NCI-H345 treated with DMSO at 0.1 percent for 48 hours (cell line): ENCODE data around the gene FCHSD2.
"Not testable (repeated sequence)": the region's sequence is repeated elsewhere in the genome, so short reads cannot be mapped to it uniquely, and the experiment has no call there.

Experiments
- DNase-seq: peaks from one replicate; lab custom pipeline; 2025; ENCODE audit not compliant: unreplicated experiment; lab: John Stamatoyannopoulos, UW

FCHSD2 gene

DNA sequence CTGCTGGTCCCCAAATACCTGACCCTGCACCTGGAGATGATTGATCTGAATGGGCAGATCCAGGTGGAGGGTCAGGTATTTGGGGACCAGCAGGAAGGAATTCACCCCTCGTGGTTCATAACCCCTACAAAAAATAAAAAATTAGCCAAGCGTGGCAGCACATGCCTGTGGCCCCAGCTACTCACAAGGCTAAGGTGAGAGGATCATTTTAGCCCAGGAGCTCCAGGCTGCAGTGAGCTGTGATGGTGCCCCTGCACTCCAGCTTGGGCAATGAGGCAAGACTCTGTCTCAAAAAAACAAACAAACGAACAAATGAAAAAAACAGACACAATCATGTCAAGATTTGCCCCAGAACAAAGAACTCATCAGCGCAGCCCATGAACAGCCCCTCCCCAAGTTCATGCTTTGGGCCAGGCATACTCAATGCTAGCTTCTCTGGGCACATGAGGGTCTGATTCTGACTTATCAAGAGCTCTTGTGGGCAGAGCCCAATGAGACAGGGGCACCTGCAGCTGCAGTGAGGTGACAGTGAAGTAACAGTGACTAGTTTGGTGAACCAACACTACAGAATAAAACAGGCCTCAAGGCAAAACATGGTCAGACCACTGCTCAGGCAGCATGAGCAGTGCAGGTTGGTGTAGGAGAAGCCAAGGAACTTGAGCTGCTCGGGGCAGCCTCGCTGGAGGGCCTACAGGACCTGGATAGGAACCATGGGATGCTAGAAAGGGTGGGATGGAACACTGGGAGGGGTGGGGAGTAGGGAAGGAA is 10.2 kb upstream of the FCHSD2 start:
- DNase-seq, result no peak

DNA sequence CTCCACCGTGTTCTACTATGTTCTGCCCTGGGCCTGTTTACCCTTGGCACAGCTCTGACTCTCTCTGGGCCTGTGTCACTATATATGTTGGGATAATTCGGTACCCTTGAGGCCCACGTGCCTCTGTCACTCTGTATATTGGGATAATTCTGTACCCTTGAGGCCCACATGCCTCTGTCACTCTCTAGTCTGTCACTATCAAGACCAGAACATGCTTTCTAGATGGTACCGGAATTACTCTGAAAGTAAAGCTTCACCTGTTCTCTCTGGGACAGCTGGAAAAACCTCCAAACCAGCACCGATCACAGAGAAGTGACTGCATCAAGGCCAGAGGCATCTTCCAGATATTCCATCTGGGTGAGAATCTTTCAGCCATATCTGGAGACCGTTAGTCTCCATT is 9.3 kb upstream of the FCHSD2 start:
- no peak for DNase-seq

DNA sequence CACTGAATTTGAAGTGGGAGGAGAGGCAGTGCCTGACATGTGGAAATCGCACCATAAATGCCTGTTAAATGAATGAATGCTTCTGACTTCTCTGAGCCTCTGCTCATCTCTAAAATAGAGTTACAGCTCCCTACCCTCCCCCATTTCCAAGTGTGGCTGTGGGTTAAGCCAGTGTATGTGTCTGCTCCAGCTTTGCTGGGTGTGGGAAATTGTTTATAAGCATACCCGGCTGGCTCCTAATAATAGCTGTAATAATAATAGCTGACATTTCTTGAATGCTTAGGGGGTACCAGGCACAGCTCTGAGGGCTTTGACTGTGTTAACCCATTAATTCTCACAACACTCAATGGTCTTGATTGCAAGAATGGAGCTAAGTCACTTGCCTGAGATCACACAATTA is 7.0 kb upstream of the FCHSD2 start:
- DNase-seq, result no peak

DNA sequence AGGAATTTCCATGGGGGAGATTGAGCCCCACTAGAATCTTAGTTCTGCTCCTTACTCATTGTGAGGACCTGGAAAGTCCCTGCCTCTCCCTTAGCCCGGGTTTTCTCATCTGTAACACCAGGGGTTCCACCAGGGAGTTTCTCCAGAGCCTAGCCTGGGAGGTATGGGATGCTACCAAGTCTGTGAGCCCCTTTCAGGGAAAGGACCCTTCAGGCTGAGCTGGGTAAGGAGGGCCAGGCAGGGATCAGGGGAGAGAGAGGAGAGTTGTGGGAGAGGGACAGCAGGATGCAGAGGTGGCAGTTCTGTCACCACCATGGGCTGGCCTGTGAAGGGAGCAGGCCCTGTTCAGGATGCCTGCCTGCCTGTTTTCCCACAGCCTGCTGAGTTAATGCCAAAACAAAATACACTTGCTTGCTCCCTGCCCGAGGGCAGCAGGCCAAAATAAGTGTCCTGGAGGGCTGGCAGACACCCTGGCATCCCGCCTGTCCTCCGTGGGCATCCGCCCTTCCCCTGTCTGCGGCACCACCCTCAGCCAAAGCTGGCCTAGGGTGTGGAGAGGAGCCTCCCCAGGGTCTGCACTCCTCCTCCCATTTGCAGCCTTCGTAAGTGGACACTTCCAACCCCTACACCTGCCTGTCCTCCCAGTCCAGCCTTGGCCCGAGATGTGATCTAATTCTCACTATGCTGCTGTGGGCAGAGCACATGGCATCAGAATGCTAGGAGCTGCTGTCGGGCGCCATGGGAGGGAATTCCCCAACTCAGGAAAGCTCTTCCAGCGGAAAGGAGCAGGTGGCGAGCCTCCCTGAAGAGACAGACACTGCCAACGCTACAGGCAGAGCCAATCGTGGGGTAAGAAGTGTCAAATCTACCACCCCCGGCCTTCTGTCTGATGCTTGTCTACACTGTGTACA is 5.9 kb upstream of the FCHSD2 start:
- DNase-seq, result no peak

DNA sequence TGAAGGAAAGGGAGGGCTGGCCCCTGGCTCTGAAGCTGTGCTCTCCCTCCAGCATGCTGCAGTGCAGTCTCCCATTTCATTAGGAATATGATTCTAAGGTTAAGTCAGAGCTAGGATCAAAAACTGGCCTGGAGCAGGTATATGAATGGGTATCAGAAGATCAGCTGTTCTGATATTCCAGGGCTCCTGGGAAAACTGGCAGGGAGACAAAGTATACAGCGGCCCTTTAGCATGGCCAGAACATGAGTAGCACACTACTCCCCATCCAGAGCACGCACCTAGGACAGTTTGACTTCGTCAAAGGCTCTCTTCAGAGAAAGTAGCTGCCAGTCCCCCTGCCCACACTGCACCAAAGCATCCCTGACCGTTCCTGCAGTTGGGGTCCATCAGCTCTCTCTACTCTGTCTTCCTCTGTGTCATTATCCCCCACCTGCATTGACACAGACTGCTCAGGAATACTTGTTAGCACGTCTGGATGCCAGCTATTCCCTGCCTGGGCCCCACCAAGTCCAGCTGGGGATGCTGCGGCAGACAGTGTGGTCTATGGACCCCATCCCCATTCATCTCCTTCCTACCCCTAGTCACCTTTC is 4.0 kb upstream of the FCHSD2 start:
- no peak for DNase-seq

DNA sequence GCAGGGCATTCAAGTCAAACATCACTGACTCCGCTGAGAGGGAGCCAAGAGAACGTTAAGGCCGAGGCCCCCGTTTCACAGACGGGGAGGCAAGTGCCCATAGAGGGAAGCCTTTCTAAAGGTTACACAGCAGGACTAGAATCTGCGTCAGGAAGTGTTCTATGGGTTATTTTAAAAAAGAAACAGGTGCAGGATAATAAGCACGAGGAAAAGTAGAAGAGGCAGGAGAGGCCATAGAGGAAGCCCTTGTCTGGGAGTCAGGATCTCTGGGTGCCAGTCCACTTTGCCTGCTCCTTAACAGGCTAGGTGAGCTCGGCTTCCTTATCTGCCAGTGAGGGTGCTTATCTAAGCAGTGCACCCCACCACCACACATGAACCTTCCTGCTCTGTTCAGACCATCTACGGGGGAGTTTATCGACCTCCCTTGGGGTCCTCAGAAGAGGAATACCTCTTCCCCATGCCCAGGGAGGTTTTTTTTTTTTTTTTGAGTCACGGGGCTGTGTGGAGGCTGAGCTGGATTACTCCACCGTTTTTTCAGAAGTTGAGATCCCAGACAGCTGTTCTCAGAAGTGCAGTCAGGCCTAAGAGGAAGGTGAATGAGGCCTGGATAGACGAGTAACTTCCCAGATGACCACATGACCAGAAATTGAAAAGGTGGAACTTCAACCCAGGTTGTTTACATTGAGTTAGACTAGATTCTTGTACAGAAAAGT is 1.2 kb upstream of the FCHSD2 start:
- no peak for DNase-seq

DNA sequence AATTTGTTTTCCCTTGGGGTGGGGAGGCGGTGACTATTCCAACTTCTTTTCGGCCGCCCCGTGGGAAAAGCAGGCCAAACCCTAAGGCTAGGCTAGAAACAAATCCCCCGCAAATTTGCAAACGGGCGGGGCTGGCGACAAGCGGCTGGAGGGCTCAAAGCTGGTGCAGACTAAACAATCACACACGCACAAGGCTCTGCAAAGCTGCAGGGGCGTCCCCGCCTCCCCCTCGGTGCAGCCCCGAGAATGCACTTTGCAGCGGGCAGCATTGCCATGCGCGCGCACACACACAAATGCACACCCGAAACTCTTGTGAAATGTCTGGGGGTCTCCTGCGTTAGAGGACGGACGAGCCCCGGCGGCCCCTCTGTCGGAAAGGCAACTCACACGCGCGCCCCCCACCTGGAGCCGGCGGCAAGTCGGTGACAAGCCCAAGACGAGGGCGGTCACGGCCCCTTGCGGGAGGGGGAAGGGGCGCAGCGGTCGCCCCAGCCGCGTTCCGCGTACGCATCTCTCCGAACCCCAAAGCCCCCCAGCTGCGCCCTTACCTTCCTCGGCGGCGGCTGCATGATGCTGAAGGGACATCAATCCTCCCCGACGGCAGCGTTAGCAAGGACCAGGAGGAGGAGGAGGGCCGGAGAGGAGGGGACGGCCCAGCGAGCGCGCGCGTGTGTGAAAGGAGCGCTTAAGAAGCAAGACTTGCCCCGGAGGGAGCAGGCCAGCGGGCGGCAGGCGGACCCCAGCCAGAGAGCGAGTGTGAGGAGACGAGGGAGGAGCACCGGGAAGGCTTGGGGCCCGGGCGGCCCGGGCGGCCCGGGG is 600 bp downstream of the FCHSD2 start:
- peak; percentile 42 for DNase-seq

DNA sequence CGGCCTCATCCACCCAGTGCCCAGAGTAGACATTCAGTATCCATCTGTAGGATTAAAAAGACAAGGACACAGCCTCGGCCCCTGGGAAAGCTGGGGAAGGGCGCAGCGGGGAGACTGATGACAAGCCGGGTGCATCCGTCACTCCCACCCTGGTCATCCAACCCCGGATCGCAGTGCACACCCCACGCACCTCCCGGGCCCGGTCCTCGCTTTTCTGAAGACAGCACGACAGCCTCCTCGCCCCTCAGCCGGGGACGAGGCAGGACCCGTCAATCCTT is 1.1 kb downstream of the FCHSD2 start:
- no peak for DNase-seq

DNA sequence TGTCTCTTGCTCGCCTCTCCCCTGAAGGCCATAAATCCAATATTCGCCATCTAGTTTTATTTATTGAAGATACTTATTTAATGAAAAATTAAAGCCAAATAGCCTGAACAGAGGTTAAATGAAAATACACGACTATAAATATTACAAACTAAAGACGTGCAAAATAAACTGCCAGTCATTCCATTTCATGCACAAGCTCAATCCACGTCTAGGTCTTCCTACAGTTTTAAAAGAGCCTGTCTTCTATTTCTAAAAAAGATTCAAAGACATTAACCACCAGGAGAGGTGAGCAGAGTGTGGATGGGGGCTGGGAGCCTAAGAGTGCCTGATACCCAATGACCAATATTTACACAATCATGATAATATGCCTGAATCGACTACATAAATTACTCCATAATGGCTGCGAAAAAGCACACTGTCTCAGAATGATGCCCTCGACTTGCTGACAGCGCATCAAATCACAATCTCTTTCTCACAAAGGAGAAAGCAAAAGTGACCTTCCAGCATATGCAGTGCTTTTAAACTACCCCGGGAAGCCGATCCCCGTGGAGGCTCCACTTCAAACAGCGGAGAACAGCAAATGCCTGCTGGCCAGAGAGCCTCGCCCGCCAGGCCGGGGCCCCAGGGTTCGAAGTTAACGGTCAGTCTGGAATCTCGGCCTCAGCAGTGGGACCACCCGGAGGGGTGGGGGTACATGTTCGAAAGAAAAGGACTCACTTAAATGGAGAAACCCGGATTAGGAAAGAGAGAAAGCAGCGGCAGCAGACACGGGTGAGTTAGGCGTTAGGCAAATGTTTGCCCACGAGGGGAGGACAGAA is 1.7 kb downstream of the FCHSD2 start:
- no peak for DNase-seq

DNA sequence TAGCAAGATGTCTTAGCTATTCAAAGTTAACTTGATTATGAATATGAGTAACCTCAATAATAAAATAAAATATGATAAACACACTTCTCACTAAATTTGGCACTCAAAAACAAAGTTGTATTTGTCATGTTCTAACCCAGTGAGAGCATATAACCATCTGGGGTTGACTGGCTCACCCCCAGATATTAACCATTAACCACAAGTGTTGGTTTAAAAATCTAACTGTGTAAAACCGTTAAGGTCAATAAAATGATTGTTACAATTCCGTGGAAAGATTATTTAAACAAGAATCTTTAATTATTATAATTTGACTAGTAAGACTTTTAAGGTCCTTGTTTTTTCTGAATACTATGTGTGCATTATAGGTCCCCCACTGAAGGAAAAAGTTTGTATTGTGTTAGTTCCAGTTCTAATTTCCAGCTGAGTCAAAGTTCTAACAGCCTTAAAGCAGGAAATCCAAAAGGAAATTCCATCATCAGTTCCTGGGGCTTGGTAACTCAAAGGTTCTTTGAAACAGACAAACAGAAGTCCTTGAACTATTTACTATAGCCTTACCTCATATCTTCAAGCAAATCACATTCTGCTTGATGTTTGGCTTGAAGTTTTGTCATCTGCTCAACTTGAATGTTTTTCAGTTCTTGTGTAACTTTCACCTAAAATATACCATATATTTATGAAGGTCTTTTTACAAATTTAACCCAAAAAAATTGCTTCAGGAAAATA is 2.5 kb downstream of the FCHSD2 start:
- DNase-seq, result no peak

DNA sequence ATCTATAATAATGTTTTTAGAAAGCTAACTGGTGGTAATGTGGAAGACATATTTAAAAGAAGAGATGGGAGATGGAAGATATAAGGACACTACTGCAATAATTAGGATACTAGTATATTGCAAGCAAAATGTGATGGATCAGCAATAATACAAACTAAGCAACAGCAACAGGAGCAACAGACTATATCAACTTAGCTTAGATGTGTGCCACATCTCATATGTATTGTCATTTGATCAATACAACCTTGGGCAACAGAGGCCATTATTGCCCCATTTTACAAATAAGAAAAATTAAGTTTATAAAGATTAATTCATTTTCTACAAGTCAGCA is 4.2 kb downstream of the FCHSD2 start:
- DNase-seq, result no peak

DNA sequence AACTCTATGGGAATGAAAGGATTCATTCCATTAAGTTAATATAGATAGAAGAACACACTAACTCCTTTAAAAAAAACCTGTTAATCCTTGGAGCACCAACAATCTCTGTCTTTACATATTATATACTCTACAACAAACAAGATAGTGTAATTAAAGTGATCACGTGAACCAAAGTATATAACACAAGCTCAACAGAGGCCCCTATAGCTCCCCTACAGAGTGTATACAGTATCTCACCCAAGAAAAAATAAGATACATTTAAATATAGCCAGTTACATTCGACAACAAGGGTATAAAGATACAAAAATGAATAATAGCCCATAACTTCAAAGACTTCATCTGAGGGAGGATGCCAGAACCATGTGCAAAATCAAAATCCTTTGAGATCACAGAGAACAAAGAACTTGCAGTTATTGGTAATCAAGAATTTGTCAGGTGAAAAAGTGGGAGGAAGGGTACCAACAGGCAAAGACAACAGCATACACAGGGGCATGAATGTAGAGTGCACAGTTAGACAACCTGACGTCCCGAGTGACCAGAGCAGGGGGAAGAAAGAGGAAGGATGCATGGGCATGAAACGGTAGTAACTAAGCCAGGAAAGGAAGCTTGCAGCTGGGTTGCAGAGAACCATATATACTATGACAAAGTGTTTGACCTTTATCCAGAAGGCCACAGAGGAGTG is 4.7 kb downstream of the FCHSD2 start:
- DNase-seq, result no peak

DNA sequence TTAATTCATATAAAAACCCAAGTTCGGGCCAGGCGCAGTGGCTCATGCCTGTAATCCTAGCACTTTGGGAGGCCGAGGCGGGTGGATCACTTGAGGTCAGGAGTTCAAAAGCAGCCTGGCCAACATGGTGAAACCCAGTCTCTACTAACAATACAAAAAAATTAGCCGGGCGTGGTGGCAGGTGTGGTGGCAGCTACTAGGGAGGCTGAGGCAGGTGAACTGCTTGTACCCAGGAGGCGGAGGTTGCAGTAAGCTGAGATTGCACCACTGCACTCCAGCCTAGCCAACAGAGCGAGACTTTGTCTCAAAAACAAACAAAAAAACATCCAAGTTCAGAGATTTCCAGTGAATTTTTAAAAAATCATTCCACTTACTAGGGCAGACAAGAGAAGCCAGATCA is 5.4 kb downstream of the FCHSD2 start:
- not testable (repeated sequence) for DNase-seq

DNA sequence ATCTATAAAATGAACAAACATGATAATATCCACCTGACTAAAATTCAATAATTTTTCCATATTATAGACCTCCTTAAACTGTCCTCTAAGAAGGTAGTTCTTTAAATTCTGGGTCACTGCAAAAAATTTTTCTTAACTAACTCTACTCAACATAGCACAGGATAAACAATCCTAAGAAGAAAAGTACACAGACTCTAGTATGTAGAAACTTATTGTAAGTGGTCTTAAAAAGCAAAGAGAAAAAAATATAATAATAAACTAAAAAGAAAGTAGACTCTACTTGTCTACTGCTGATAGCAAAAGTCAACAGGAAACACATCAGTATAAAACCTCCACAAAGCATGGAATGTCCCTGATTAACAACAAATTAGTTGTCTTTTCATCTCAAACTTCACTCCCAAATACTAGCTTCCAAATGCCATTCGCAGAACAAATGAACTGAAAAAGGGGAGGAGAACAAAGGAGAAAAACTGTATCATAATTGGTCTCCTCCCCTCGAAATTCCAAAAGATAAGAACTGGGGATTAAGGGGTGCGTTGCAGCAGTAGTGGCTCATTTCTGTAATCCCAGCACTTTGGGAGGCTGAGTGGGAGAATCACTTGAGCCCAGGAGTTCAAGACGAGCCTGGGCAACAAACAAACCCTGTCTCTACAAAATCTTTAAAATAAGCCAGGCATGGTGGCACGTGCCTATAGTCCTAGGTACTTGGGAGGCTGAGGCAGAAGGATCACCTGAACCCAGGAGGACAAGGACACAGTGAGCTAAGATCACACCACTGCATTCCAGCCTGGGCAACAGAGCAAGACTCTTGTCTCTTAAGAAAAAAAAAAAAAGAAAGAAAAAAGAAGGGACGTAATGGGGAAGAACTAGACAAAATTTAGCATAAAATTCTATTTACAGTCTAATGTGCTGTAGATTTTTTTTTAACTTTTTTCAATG is 6.5 kb downstream of the FCHSD2 start:
- DNase-seq, result no peak

DNA sequence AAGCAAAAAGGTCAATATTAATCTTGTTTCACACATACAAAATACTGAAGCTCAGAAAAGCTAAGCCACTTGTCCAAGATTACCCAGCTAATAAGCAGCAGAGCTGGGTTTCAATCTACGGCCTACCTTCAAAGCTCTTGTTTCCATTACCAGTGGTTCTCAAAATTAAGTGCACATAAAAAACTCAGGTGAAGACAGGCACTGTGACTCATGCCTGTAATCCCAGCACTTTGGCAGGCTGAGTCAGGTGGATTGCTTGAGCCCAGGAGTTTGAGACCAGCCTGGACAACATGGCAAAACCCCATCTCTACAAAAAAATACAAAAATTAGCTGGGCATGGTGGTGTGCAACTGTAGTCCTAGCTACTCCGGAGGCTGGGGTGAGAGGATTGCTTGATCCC is 9.8 kb downstream of the FCHSD2 start:
- not testable (repeated sequence) for DNase-seq

DNA sequence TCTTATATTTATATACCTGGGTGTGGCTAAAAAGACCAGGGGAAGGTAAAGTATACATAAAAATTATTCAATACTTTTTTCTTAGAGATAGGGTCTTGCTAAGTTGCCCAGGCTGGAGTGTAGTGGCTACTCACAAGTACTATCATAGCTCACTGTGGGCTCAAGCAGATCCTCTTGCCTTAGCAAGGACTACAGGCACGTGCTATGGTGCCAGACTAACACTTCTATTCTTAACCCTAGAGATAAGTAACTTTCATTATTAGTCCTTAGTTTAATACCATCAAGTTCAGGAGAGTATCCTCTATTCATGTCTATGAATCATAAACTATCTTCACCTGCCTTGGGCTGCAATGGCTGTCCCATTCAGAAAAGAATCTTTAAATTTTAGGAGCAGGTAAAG is 11.9 kb downstream of the FCHSD2 start:
- no peak for DNase-seq

DNA sequence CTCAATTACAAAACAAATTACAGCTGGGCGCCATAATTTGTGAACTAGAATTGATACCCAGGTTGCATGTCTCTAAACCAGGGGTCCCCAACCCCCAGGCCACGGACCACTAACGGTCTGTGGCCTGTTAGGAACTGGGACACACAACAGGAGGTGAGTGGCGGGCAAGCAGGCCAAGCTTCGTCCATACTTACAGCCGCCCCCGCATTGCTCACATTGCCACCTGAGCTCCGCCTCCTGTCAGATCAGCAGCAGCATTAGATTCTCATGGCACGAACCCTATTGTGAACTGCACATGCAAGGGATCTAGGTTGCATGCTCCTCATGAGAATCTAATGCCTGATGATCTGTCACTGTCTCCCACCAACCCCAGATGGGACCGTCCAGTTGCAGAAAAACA is 12.9 kb downstream of the FCHSD2 start:
- DNase-seq, result no peak
